Left lung (tissue), 10 donors: ENCODE data around the gene PTPRN2. TPM values are rescaled to one million over a fixed set of nuclear protein-coding genes. Genes with fewer than 3 reads are reported as not detected.
"Not testable (repeated sequence)": the region's sequence is repeated elsewhere in the genome, so short reads cannot be mapped to it uniquely, and the experiment has no call there.

ENCODE experiments used
- ATAC-seq: fragments of 200-7000 bp; cut with Tn5 transposase; one replicate; pipeline ENCODE4 v1.9.1; 2020; ENCODE audit warnings: moderate library complexity
- DNase-seq, 4 donors: peaks; one replicate each; pipeline ENCODE4 v3.0.0-alpha.2; 2013 to 2020
- H3K27ac ChIP-seq, 2 donors: fragments of 200-600 bp; sonication (generic) in 1 of 2; one replicate each; pipeline versions ENCODE4 v1.5.0 to v1.8.0; 2020 to 2021
- H3K27me3 ChIP-seq, 2 donors: fragments of 200-600 bp; sonication (generic) in 1 of 2; one replicate each; pipeline versions ENCODE4 v1.5.0 to v1.8.0; 2020 to 2021
- H3K36me3 ChIP-seq, 2 donors: fragments of 200-600 bp; sonication (generic) in 1 of 2; one replicate each; pipeline versions ENCODE4 v1.5.0 to v1.8.0; 2020 to 2021
- H3K4me1 ChIP-seq, 2 donors: fragments of 200-600 bp; one replicate each; pipeline ENCODE4 v1.8.0; 2021
- H3K4me3 ChIP-seq, 2 donors: fragments of 200-600 bp; sonication (generic) in 1 of 2; one replicate each; pipeline versions ENCODE4 v1.5.0 to v1.8.0; 2020 to 2021; ENCODE audit warnings: mild to moderate bottlenecking in 1 of 2
- H3K9me3 ChIP-seq, 2 donors: fragments of 200-600 bp; sonication (generic) in 1 of 2; one replicate each; pipeline versions ENCODE4 v1.5.0 to v1.8.0; 2020 to 2021
- intact Hi-C, 2 donors: fragments of 100-400 bp; cut with DNase I; formaldehyde crosslinking; loops; one replicate each; pipeline versions ENCODE4 v1.11.2 to v1.14.2; 2022
- polyA plus RNA-seq, 6 donors: library from polyadenylated mRNA; unstranded; fragments of 120-200 nt; gene quantifications; one replicate each; pipeline ENCODE4 v1.2.1, GENCODE V29; 2013; ENCODE audit not compliant: insufficient read length in 6 of 6
- total RNA-seq, 2 donors: library from RNA; stranded (reverse); fragmentation: NEBNext Ultra II Directional; extraction: Animal tissue kit (Norgen Biotek cat#: 25700); gene quantifications; one replicate each; pipeline ENCODE4 v1.2.1, GENCODE V29; 2021
- TF ChIP-seq, protein P1 (sequence below), 2 donors: fragments of 200-600 bp; sonication (generic) in 1 of 2; IDR thresholded peaks; one replicate each; pipeline versions ENCODE4 v1.5.0 to v1.8.0; 2021; ENCODE audit warnings: antibody characterized with exemption in 2 of 2
- donor health status: DM: no; HTN: yes; CAD: no.
- donor health status: DM: no; HTN: no; CAD: no.

The PTPRN2 gene
- total and polyA plus RNA-seq, 8 donors, result 4.0 to 7.8 (median 6.8) TPM

DNA sequence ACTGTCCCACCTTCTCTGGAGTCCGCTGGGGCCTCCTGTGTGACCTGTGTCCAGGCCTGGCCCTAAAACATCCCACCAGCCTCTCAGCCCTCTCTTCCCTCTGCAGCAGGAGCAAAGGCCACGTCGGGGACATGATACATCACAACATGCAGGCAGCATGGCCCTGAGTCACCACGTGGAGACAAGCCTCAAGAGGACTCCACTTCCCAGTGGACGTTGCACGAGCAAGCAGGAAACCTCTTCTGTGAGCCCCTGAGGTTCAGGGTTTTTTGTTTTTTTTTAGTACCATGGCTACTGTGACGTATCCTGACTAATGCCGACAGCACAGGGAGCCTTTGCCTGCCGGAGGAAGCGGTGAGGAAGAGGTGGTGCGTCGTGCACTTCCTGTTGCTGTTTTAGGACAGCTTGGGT lies 1084.9 kb downstream of the PTPRN2 start:
- peak overlapping the region in 1 of 2 donors; percentile 61 for H3K27ac ChIP-seq
- ATAC-seq, result peak; percentile 22
- peaks cover 0 to 8% of the 10 kb centered on the region in 2 donors for H3K9me3 ChIP-seq
- no peak overlapping the region for H3K4me3 ChIP-seq
- peaks cover 0 to 10% of the 10 kb centered on the region in 2 donors for H3K27me3 ChIP-seq
- H3K4me1 ChIP-seq, result no peaks in the 10 kb centered on the region
- intact Hi-C loops, result no loop called here
- TF ChIP-seq, protein P1, sequence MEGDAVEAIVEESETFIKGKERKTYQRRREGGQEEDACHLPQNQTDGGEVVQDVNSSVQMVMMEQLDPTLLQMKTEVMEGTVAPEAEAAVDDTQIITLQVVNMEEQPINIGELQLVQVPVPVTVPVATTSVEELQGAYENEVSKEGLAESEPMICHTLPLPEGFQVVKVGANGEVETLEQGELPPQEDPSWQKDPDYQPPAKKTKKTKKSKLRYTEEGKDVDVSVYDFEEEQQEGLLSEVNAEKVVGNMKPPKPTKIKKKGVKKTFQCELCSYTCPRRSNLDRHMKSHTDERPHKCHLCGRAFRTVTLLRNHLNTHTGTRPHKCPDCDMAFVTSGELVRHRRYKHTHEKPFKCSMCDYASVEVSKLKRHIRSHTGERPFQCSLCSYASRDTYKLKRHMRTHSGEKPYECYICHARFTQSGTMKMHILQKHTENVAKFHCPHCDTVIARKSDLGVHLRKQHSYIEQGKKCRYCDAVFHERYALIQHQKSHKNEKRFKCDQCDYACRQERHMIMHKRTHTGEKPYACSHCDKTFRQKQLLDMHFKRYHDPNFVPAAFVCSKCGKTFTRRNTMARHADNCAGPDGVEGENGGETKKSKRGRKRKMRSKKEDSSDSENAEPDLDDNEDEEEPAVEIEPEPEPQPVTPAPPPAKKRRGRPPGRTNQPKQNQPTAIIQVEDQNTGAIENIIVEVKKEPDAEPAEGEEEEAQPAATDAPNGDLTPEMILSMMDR (IDR thresholded peaks at IDR 0.05), result no peak
- H3K36me3 ChIP-seq, result no peaks in the 10 kb centered on the region
- peak in 1 of 4 donors; percentile 20 for DNase-seq

DNA sequence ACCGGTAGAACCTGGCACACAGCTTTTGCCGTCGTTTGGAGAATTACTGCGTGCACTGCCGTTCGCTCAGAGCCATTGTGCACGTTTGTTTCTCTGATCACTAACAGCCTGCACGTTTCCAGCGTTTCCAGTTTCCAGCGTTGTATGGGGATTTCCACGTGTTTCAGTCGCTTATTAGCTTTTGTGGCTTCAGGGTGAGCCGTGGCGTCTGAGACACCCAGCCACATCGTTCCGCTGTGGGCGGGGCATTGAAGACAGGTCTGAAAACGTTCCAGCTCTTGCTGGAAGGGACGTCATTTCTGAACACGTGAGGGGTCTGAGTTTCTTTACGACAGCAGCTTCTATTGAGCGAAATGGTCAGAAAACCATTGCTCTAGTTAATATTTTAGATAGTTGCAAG lies 1086.0 kb downstream of the PTPRN2 start:
- Histone ChIP-seq H3K27me3 (peaks cover 0 to 16% of the 10 kb centered on the region in 2 donors), H3K36me3 (no peaks in the 10 kb centered on the region), H3K4me3 (no peak overlapping the region), H3K9me3 (peaks cover 0 to 8% of the 10 kb centered on the region in 2 donors), H3K27ac (no peak overlapping the region), H3K4me1 (no peaks in the 10 kb centered on the region)
- intact Hi-C loops, result no loop called here
- ATAC-seq, result no peak
- no peak for DNase-seq
- TF ChIP-seq, protein P1 (IDR thresholded peaks at IDR 0.05), result no peak

DNA sequence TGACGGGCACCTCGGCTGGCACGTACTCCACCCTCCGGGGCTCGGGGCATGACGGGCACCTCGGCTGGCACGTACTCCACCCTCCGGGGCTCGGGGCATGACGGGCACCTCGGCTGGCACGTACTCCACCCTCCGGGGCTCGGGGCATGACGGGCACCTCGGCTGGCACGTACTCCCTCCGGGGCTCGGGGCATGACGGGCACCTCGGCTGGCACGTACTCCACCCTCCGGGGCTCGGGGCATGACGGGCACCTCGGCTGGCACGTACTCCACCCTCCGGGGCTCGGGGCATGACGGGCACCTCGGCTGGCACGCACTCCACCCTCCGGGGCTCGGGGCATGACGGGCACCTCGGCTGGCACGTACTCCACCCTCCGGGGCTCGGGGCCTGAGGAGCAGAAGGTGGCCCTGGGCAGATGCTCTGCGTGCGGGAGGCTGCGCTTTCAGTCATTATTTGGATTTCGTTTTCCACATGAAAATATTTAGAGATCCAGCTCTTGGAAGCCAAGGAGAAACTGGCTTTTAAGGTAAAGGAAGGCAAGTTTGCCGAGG lies 1086.6 kb downstream of the PTPRN2 start:
- intact Hi-C loops, DNase-seq, H3K4me3 ChIP-seq, H3K27ac ChIP-seq, ATAC-seq, H3K4me1 ChIP-seq, H3K9me3 ChIP-seq, H3K36me3 ChIP-seq: not testable (repeated sequence)
- H3K27me3 ChIP-seq, result peaks cover 0 to 16% of the 10 kb centered on the region in 2 donors

DNA sequence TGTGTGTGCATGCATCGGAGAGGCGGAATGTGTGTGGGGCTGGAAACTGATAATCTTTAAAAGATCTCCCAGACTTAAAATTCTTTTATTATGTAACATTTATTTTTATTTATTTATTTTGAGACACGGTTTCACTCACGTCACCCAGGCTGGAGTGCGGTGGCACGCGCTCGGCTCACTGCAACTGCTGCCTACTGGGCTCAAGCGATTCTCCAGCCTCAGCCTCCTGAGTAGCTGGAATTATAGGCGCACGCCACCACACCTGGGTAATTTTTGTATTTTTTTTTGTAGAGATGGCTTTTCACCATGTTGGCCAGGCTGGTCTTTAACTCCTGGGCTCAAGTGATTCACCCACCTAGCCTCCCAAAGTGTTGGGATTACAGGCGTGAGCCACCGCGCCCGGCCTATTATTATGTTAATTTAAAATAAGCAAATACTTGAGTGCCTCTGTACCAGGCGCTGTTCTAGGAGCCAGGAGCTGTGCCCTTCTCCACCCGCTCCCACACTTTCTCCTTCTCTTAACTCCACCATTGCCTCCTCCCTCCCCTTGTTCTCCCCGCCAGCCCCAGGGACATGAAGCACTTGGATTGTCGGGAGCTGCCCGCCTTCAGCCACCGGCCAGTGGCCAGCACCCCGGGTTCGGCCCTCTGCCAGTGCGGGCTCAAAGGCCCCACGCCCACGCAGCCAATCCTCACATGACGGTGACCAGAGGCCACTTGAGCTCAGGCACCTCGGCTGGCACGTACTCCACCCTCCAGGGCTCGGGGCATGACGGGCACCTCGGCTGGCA lies 1087.3 kb downstream of the PTPRN2 start:
- Histone ChIP-seq H3K4me1 (no peaks in the 10 kb centered on the region), H3K36me3 (no peaks in the 10 kb centered on the region), H3K27ac (no peak overlapping the region), H3K27me3 (peaks cover 0 to 16% of the 10 kb centered on the region in 2 donors), H3K4me3 (no peak overlapping the region), H3K9me3 (peaks cover 0 to under 1% of the 10 kb centered on the region in 2 donors)
- no peak for DNase-seq
- no peak for ATAC-seq
- intact Hi-C loops, result no loop called here
- TF ChIP-seq, protein P1 (IDR thresholded peaks at IDR 0.05), result no peak

DNA sequence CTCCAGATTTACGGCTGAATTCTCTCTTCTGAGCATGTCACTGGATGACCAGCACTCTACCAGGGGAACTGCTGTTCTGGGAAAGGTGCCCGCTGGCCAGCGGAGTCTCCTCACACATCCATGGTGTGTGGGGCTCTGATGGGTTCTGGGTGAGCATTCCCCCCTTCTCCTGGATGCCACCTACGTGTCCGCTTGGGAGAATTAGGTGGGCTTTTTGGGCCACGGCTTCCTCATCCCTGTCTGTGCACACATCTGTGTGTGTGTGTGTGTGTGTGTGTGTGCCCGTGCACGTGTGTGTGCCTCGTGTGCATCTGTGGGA lies 1087.8 kb downstream of the PTPRN2 start:
- intact Hi-C loops, result no loop called here
- H3K4me1 ChIP-seq, result no peaks in the 10 kb centered on the region
- ATAC-seq, result no peak
- TF ChIP-seq, protein P1 (IDR thresholded peaks at IDR 0.05), result no peak
- DNase-seq, result no peak
- no peak overlapping the region for H3K4me3 ChIP-seq
- H3K27ac ChIP-seq, result no peak overlapping the region
- H3K27me3 ChIP-seq, result peaks cover 0 to 17% of the 10 kb centered on the region in 2 donors
- H3K9me3 ChIP-seq, result no peaks in the 10 kb centered on the region
- H3K36me3 ChIP-seq, result no peaks in the 10 kb centered on the region
